HEK293 (cell line): ENCODE results near the gene ROS1.

Experiments
- CTCF ChIA-PET: fragments of 350-600 bp; formaldehyde crosslinking; extraction: SDS; loops from one replicate; lab custom pipeline; 2021; ENCODE audit warnings: antibody characterized with exemption; lab: Yijun Ruan, JAX
- POLR2A ChIA-PET: fragments of 300-600 bp; formaldehyde crosslinking; extraction: SDS; loops from one replicate; lab custom pipeline; 2020; ENCODE audit warnings: antibody characterized with exemption, inconsistent platforms; lab: Yijun Ruan, JAX
- H3K27ac ChIP-seq: fragments of 200-500 bp; sonication (Bioruptor generic); 2 replicates; pipeline ENCODE4 v1.5.1; 2014; ENCODE audit warnings: low read depth, low read length, control low read depth, inconsistent platforms; ENCODE audit errors: extremely low read depth
- H3K36me3 ChIP-seq, 2 experiments: fragments of 200-500 bp in 1 of 2; sonication (Bioruptor generic) in 1 of 2; 1 replicate in 1 of 2; 2 replicates in 1 of 2; pipeline ENCODE4 v1.5.1; 2014 to 2017; ENCODE audit warnings: inconsistent platforms in 2 of 2, low read length in 2 of 2; ENCODE audit not compliant: control insufficient read depth in 2 of 2, insufficient read depth in 1 of 2
- H3K4me1 ChIP-seq: fragments of 200-500 bp; sonication (Bioruptor generic); 2 replicates; pipeline ENCODE4 v1.5.1; 2014; ENCODE audit warnings: mild to moderate bottlenecking, low read length, inconsistent platforms; ENCODE audit not compliant: control insufficient read depth, insufficient read depth
- H3K4me3 ChIP-seq: 2 replicates; pipeline ENCODE4 v1.5.1; 2011; ENCODE audit warnings: low read depth, mild to moderate bottlenecking, control low read depth, low read length, moderate library complexity
- H3K9me3 ChIP-seq: fragments of 200-500 bp; sonication (Bioruptor generic); 2 replicates; pipeline ENCODE4 v1.5.1; 2014; ENCODE audit warnings: low read depth, low read length, inconsistent platforms; ENCODE audit not compliant: control insufficient read depth, insufficient read depth
- BCL11A ChIP-seq: fragments of 450-650 bp; formaldehyde crosslinking; IDR thresholded peaks from 2 replicates; pipeline ENCODE4 v1.5.1; 2016; ENCODE audit warnings: low read depth, missing biosample characterization, missing genetic modification characterization
- IKZF3 ChIP-seq: fragments of 450-650 bp; IDR thresholded peaks from 2 replicates; pipeline ENCODE4 v1.5.0; 2018; ENCODE audit warnings: missing biosample characterization, mild to moderate bottlenecking, missing genetic modification characterization, moderate library complexity
- KLF9 ChIP-seq: fragments of 450-650 bp; formaldehyde crosslinking; IDR thresholded peaks from 2 replicates; pipeline ENCODE4 v1.5.1; 2016; ENCODE audit warnings: missing biosample characterization, missing genetic modification characterization, low read depth
- MZF1 ChIP-seq: fragments of 450-650 bp; formaldehyde crosslinking; IDR thresholded peaks from 2 replicates; pipeline ENCODE4 v1.5.1; 2017; ENCODE audit warnings: missing biosample characterization, missing genetic modification characterization, borderline replicate concordance
- PRDM1 ChIP-seq: fragments of 450-650 bp; formaldehyde crosslinking; IDR thresholded peaks from 2 replicates; pipeline ENCODE4; 2016; ENCODE audit warnings: missing biosample characterization, missing genetic modification characterization
- PRDM10 ChIP-seq: fragments of 450-650 bp; formaldehyde crosslinking; IDR thresholded peaks from 2 replicates; pipeline ENCODE4 v1.5.1; 2016; ENCODE audit warnings: missing biosample characterization, missing genetic modification characterization
- PRDM4 ChIP-seq: fragments of 450-650 bp; formaldehyde crosslinking; IDR thresholded peaks from 2 replicates; pipeline ENCODE4 v1.5.1; 2017; ENCODE audit warnings: missing biosample characterization, missing genetic modification characterization
- REPIN1 ChIP-seq: fragments of 450-650 bp; formaldehyde crosslinking; IDR thresholded peaks from 2 replicates; pipeline ENCODE4 v1.5.1; 2017; ENCODE audit warnings: missing biosample characterization, missing genetic modification characterization, low read depth
- SP3 ChIP-seq: fragments of 450-650 bp; formaldehyde crosslinking; IDR thresholded peaks from 2 replicates; pipeline ENCODE4 v1.5.1; 2016; ENCODE audit warnings: missing biosample characterization, missing genetic modification characterization
- ZBTB6 ChIP-seq: fragments of 450-650 bp; formaldehyde crosslinking; IDR thresholded peaks from 2 replicates; pipeline ENCODE4 v1.5.1; 2017; ENCODE audit warnings: missing biosample characterization, missing genetic modification characterization
- ZNF114 ChIP-seq: fragments of 450-650 bp; formaldehyde crosslinking; IDR thresholded peaks from 2 replicates; pipeline ENCODE4 v1.5.0; 2017; ENCODE audit warnings: missing biosample characterization, missing genetic modification characterization
- ZNF175 ChIP-seq: fragments of 450-650 bp; formaldehyde crosslinking; IDR thresholded peaks from 2 replicates; pipeline ENCODE4 v1.5.1; 2016; ENCODE audit warnings: missing biosample characterization, missing genetic modification characterization
- ZNF202 ChIP-seq: fragments of 450-650 bp; formaldehyde crosslinking; IDR thresholded peaks from 2 replicates; pipeline ENCODE4 v1.5.1; 2016; ENCODE audit warnings: missing biosample characterization, missing genetic modification characterization, borderline replicate concordance
- ZNF335 ChIP-seq: fragments of 450-650 bp; formaldehyde crosslinking; conservative IDR thresholded peaks from 2 replicates; pipeline ENCODE4 v1.5.1; 2016; ENCODE audit warnings: missing biosample characterization, missing genetic modification characterization
- ZNF362 ChIP-seq: fragments of 450-650 bp; formaldehyde crosslinking; IDR thresholded peaks from 2 replicates; pipeline ENCODE4 v1.5.1; 2016; ENCODE audit warnings: missing biosample characterization, missing genetic modification characterization
- ZNF37A ChIP-seq: fragments of 450-650 bp; IDR thresholded peaks from 2 replicates; pipeline ENCODE4 v1.5.1; 2018; ENCODE audit warnings: missing biosample characterization, missing genetic modification characterization
- ZNF513 ChIP-seq: fragments of 450-650 bp; IDR thresholded peaks from 2 replicates; pipeline ENCODE4 v1.5.1; 2018; ENCODE audit warnings: missing biosample characterization, missing genetic modification characterization
- ZNF530 ChIP-seq: fragments of 450-650 bp; formaldehyde crosslinking; IDR thresholded peaks from 2 replicates; pipeline ENCODE4 v1.5.1; 2016; ENCODE audit warnings: low read depth, missing biosample characterization, missing genetic modification characterization
- ZNF629 ChIP-seq: fragments of 450-650 bp; formaldehyde crosslinking; IDR thresholded peaks from 2 replicates; pipeline ENCODE4 v1.5.1; 2017; ENCODE audit warnings: missing biosample characterization, missing genetic modification characterization
- ZNF747 ChIP-seq: fragments of 450-650 bp; formaldehyde crosslinking; IDR thresholded peaks from 2 replicates; pipeline ENCODE4 v1.5.1; 2016; ENCODE audit warnings: missing biosample characterization, missing genetic modification characterization
- ZSCAN4 ChIP-seq: fragments of 450-650 bp; formaldehyde crosslinking; IDR thresholded peaks from 2 replicates; pipeline ENCODE4 v1.5.1; 2017; ENCODE audit warnings: missing biosample characterization, missing genetic modification characterization

ROS1 gene

GRCh38 chr6:117440706-117441525 is 15.2 kb upstream of the ROS1 start (continued):
- no peak for TF ChIP-seq IKZF3 (tag by site-specific recombination)
- TF ChIP-seq SP3 (tag by site-specific recombination) = no peak; the same call in 1 of the 2 replicates
- TF ChIP-seq ZNF362 = 0 out of 2 replicates have a peak, but pooled peaks have one; percentile 21
- TF ChIP-seq ZNF629 (tag by site-specific recombination) = peak; percentile 47; the same call in 1 of the 2 replicates
- TF ChIP-seq, all 188 proteins: peak for 14

GRCh38 chr6:117432273-117432672 is 6.5 kb upstream of the ROS1 start:
- Histone ChIP-seq H3K36me3 (no peaks in the 10 kb centered on the region), H3K9me3 (no peaks in the 10 kb centered on the region), H3K4me3 (no peak overlapping the region), H3K4me1 (no peaks in the 10 kb centered on the region), H3K27ac (no peak overlapping the region)
- POLR2A ChIA-PET = interaction anchor here (0.7 kb wide), 2 partner anchors 274 to 1452 kb away, joined by 3 to 4 read pairs; no protein-coding TSS in a partner anchor
- TF ChIP-seq ZNF202 (tag by site-specific recombination) (no peak), ZNF114 (tag by site-specific recombination) (no peak), MZF1 (tag by site-specific recombination) (no peak), ZSCAN4 (tag by site-specific recombination) (no peak), BCL11A (tag by site-specific recombination) (no peak), ZNF335 (tag by site-specific recombination) (no peak), KLF9 (tag by site-specific recombination) (no peak), ZNF530 (tag by site-specific recombination) (no peak)
- CTCF ChIA-PET = interaction anchor here (0.6 to 1.3 kb wide), 3 partner anchors 17 to 236 kb away, joined by 3 to 5 read pairs (median 4); no protein-coding TSS in a partner anchor

GRCh38 chr6:117423754-117424153 is 2.0 kb downstream of the ROS1 start:
- H3K27ac ChIP-seq = no peak overlapping the region
- TF ChIP-seq PRDM1 = no peak
- no peak for TF ChIP-seq ZNF513 (tag by site-specific recombination)
- no peak for TF ChIP-seq PRDM10 (tag by site-specific recombination)
- no peak for TF ChIP-seq REPIN1 (tag by site-specific recombination)
- no peak for TF ChIP-seq PRDM4 (tag by site-specific recombination)
- TF ChIP-seq ZNF747 (tag by site-specific recombination) = no peak
- TF ChIP-seq ZNF37A = no peak
- TF ChIP-seq ZBTB6 (tag by site-specific recombination) = no peak
- TF ChIP-seq ZNF175 (tag by site-specific recombination) = no peak

More at GRCh38 chr6:117423754-117424153, 2.0 kb downstream of the ROS1 start:
- ChIA-PET CTCF (no interaction called here), POLR2A (no interaction called here)
- Histone ChIP-seq H3K4me1 (no peaks in the 10 kb centered on the region), H3K4me3 (no peak overlapping the region), H3K9me3 (no peaks in the 10 kb centered on the region), H3K36me3 (no peaks in the 10 kb centered on the region)
